Muscle layer of duodenum (tissue), 2 donors: ENCODE measurements around the gene KCNK10.
A peak's percentile ranks its signal among the peaks of the same experiment; 100 is the strongest.
"Not testable (repeated sequence)": the region's sequence is repeated elsewhere in the genome, so short reads cannot be mapped to it uniquely, and the experiment has no call there.

Experiments
- H3K27ac ChIP-seq: one replicate; pipeline ENCODE4 v1.7.0; 2013; ENCODE audit warnings: mild to moderate bottlenecking, low read length
- H3K27me3 ChIP-seq: one replicate; pipeline ENCODE4 v1.7.0; 2013; ENCODE audit warnings: low read depth, mild to moderate bottlenecking, control low read depth, low read length
- H3K36me3 ChIP-seq, 2 donors: one replicate each; pipeline ENCODE4 v1.7.0; 2013; ENCODE audit warnings: low read length in 2 of 2, control low read depth in 1 of 2, mild to moderate bottlenecking in 1 of 2; ENCODE audit not compliant: insufficient read depth in 2 of 2, control insufficient read depth in 1 of 2
- H3K4me1 ChIP-seq, 2 donors: one replicate each; pipeline ENCODE4 v1.7.0; 2013; ENCODE audit warnings: low read length in 2 of 2, mild to moderate bottlenecking in 2 of 2, control low read depth in 1 of 2, moderate library complexity in 1 of 2; ENCODE audit not compliant: insufficient read depth in 2 of 2, control insufficient read depth in 1 of 2
- H3K4me3 ChIP-seq, 2 donors: one replicate each; pipeline ENCODE4 v1.7.0; 2013; ENCODE audit warnings: low read length in 2 of 2, low read depth in 1 of 2, mild to moderate bottlenecking in 1 of 2
- H3K9me3 ChIP-seq, 2 donors: one replicate each; pipeline ENCODE4 v1.7.0; 2013; ENCODE audit warnings: low read length in 2 of 2, control low read depth in 1 of 2, mild to moderate bottlenecking in 1 of 2; ENCODE audit not compliant: control insufficient read depth in 1 of 2
- donor health status: healthy.

The KCNK10 gene

DNA sequence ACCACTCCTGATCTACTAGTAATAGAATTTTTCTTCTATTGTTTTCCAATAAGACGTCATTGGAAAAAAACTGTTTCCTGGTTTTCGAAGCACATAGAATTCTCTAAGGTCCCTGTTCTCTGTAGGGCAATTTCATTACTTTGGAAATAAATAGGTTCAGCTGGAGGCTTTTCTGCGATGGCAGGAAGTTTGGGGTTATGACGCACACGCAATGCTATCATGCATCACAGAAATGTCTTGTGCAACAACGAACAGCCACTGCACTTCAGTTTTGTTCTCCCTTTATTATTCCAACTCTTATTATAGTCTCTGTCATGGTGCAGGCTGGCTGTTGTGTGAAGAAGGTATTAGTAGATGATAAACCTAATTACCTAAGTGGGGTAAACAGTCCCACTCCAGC, 59.0 kb downstream of the KCNK10 start:
- Histone ChIP-seq H3K36me3 (no peaks in the 10 kb centered on the region), H3K4me3 (no peak overlapping the region), H3K27ac (no peak overlapping the region), H3K9me3 (no peaks in the 10 kb centered on the region), H3K4me1 (no peaks in the 10 kb centered on the region), H3K27me3 (no peaks in the 10 kb centered on the region)

DNA sequence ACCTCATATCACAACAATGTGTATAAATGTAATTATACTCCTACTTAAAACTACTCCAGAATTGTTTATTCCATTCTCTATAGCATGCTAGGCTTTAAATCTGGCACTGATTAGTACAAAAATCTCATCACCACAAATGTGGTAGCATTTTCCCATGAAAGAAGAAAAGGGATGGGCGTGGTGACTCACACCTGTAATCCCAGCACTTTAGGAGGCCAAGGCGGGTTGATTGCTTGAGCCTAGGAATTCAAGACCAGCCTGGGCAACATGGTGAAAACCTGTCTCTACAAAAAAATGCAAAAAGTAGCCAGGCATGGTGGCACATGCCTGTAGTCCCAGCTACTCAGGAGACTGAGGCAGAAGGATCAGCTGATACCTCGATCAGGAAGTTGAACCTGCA, 61.8 kb downstream of the KCNK10 start:
- not testable (repeated sequence) for H3K27ac ChIP-seq, H3K4me3 ChIP-seq, H3K4me1 ChIP-seq

DNA sequence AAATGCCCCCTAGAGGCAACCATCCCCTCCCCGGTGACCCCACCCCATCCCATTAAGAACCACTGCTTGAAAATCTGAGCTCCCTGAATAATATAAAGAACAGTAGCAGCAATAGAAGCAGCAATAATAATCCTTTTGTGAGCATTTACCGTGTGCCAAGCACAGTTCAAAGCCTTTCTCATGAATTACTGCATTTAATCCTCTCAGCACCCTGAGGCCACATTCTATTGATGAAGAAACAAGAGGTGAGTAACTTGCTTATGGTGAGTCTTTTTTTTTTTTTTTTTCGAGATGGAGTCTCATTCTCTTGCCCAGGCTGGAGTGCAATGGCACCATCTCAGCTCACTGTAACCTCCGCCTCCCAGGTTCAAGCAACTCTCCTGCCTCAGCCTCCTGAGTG, 65.0 kb downstream of the KCNK10 start:
- H3K4me3 ChIP-seq = no peak overlapping the region
- H3K36me3 ChIP-seq = no peaks in the 10 kb centered on the region
- no peaks in the 10 kb centered on the region for H3K4me1 ChIP-seq
- no peaks in the 10 kb centered on the region for H3K9me3 ChIP-seq
- no peaks in the 10 kb centered on the region for H3K27me3 ChIP-seq
- H3K27ac ChIP-seq = no peak overlapping the region

More for the DNA sequence above, 61.8 kb downstream of the KCNK10 start:
- H3K27me3 ChIP-seq, H3K9me3 ChIP-seq, H3K36me3 ChIP-seq: not testable (repeated sequence)

DNA sequence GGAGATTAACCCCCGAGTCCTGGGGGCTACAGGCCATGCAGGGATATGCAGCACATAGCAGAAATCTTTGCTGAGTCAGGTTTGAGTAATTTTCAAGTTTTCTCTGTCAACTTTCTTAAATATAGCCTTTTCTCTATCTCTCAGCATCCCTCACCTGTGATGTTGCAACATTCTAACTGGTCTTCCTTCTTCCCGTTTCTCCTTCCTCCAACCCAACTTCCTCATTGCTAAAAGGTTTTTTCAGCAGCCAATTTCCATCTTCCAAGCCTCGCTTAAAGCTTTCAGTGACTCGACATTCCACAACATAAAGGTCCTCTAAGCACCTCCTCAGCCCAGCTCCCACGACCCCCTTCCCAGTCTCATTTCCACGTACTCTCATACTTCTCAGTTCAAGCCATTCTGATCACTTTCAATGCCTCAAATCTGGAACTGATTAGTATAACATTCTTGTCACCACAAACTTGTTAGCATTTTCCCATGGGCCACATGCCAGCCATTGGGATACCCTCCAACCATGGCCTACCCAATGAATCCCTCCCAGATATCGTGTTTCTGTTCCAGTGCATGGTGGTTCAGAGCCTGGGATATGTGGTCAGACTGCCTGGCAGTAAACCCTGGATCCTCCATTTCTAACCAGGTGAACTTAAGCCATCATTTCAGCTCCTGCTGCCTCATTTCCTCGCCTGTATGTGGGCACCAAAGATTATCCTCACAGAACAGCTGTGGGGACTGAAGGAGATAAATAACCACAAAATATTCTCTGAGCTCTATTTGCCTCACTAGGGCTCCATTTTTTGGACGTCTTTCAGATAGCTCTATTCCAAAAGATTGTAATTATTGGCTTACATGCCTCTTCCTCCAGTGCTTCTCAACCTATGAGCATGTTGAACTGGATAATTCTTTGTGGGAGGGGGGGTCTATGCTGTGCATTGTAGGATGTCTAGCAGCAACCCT, 65.8 kb downstream of the KCNK10 start:
- H3K27ac ChIP-seq = no peak overlapping the region
- H3K4me1 ChIP-seq = no peaks in the 10 kb centered on the region
- no peaks in the 10 kb centered on the region for H3K36me3 ChIP-seq
- H3K4me3 ChIP-seq = no peak overlapping the region
- H3K9me3 ChIP-seq = no peaks in the 10 kb centered on the region
- H3K27me3 ChIP-seq = no peaks in the 10 kb centered on the region

DNA sequence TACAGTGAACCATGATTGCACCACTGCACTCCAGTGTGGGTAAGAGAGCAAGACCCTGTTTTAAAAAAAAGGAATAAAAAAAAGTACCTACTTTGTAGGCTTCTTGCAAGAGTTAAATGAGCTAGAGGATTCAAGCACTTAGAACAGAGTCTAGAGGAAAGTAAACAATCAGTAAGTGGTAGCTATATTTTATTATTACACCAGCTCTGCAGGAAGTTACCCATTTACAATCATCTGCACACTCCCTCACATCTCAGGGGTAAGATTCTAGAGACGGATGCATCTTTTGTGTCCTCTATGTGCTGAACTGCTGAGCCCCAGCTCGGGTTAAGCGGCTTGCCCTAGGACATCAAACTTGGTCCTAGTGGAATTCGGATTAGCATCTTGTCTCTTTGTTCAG, 67.3 kb downstream of the KCNK10 start:
- no peaks in the 10 kb centered on the region for H3K36me3 ChIP-seq
- no peak overlapping the region for H3K4me3 ChIP-seq
- H3K27ac ChIP-seq = no peak overlapping the region
- H3K9me3 ChIP-seq = no peaks in the 10 kb centered on the region
- H3K4me1 ChIP-seq = no peaks in the 10 kb centered on the region
- H3K27me3 ChIP-seq = no peaks in the 10 kb centered on the region

DNA sequence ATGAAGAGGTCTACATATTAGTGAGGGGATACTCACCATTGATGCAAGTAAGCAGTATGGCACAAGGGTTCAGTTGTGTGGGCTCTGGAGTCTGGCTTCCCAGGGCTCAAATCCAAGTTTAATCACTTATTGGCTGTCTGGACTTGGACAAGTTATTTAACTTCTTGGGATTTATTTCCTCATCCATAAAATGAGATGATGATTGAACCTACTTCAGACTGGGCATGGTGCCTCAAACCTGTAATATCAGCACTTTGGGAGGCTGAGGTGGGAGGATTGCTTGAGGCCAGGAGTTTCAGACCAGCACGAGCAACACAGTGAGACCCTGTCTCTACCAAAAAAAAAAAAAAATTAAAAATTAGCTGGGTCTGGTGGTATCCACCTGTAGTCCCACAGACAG, 67.9 kb downstream of the KCNK10 start:
- Histone ChIP-seq H3K4me3 (no peak overlapping the region), H3K4me1 (no peaks in the 10 kb centered on the region), H3K27me3 (no peaks in the 10 kb centered on the region), H3K9me3 (no peaks in the 10 kb centered on the region), H3K36me3 (no peaks in the 10 kb centered on the region), H3K27ac (no peak overlapping the region)

DNA sequence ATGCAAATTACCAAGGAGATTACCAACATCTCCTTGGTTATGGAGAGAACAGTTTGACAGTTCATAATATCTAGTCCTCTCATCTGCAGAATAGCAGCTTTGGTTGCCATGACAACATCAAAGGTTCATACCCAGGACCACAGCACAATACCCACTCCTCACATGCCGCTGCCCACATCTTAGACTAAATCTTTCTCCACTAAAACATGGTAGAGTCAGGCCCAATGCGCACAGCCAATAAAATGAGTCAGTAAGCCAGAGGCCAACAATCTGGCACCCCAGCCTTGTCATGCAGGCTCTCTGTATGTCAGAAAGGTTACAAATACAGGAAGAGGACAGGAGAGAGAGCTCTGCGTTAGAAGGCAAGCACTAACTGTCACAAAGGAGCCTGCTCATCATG, 70.6 kb downstream of the KCNK10 start:
- Histone ChIP-seq H3K4me1 (no peaks in the 10 kb centered on the region), H3K4me3 (no peak overlapping the region), H3K36me3 (no peaks in the 10 kb centered on the region), H3K27me3 (no peaks in the 10 kb centered on the region), H3K9me3 (no peaks in the 10 kb centered on the region), H3K27ac (no peak overlapping the region)

DNA sequence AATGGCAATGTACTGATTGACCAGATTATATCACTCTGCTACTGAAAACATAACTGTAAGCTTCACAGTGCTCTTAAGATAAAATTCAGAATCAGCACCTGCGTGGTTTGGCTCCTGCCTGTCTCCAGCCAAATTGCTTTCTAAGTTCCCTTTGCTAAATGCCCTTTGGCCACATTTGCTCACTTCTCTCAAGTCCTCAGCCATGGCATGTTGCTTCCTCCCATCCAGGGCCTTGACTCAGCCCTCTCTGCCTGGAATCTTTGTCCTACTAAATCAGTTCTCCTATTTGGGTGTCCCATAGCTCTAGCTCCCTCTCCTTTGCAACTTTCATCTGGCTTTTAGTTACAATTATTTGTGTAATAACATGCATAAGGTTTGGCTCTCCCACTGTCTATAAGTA, 71.4 kb downstream of the KCNK10 start:
- no peaks in the 10 kb centered on the region for H3K27me3 ChIP-seq
- H3K4me1 ChIP-seq = no peaks in the 10 kb centered on the region
- H3K9me3 ChIP-seq = no peaks in the 10 kb centered on the region
- H3K36me3 ChIP-seq = no peaks in the 10 kb centered on the region
- H3K4me3 ChIP-seq = no peak overlapping the region
- no peak overlapping the region for H3K27ac ChIP-seq

DNA sequence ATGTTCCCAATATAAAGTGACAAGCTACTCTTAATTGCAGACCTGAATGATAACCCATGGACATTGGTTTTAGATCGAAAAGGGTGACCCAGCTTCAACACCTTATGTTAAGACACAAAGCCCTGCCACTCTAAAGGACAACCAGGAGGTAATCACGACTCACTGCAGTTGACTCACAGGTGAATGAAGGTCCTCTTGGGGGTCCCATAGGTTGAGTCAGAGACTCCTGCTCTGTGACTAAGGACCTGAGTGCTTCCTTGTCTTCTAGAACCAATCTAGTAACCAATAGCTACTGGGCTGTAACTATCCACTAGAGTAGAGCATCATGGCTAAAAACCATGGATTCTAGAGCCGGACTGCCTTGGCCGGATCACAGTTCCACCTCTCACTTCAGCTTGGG, 73.8 kb downstream of the KCNK10 start:
- Histone ChIP-seq H3K4me1 (no peaks in the 10 kb centered on the region), H3K36me3 (no peaks in the 10 kb centered on the region), H3K27me3 (no peaks in the 10 kb centered on the region), H3K27ac (peak overlapping the region; percentile 46), H3K9me3 (no peaks in the 10 kb centered on the region), H3K4me3 (no peak overlapping the region)

DNA sequence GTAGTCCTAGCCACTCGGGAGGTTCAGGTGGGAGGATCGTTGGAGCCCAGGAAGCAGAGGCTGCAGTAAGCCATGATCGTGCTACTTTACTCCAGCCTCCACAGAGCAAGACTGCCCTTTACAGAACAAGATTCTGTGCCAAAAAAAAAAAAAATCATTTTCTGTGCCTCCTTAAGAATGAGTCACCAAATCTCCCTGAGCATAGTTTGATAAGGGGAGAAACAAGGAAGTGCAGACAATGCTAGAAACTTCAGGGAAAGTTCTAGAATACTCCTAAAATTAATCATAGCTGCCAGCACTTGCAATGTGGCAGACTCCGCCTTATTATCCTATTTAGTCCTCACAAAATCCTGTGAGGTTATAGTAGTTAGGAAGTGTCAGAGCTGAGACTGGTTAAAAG, 74.5 kb downstream of the KCNK10 start:
- H3K4me1 ChIP-seq = no peaks in the 10 kb centered on the region
- no peaks in the 10 kb centered on the region for H3K9me3 ChIP-seq
- H3K36me3 ChIP-seq = no peaks in the 10 kb centered on the region
- H3K27ac ChIP-seq = peak overlapping the region; percentile 46
- no peaks in the 10 kb centered on the region for H3K27me3 ChIP-seq
- no peak overlapping the region for H3K4me3 ChIP-seq

DNA sequence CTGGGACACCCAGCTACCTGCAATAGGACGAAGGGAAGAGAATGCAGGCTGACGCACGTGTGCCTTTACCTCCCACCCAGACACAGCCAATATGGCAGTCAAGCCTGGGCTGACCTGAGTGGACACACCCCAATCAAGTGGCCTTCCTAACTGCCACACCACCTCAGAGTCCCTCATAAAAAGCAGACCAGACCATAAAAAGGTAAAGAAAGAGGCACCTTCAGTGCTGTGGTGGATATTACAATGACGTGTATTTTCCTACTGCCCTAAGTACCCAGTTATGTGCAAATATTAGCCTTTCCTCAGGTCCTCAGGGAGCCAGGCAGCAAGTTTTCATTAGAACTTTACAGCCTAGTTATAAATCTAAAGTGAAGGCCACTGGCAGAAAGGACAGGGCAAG, 75.8 kb downstream of the KCNK10 start:
- Histone ChIP-seq H3K4me3 (no peak overlapping the region), H3K27me3 (no peaks in the 10 kb centered on the region), H3K4me1 (no peaks in the 10 kb centered on the region), H3K36me3 (no peaks in the 10 kb centered on the region), H3K9me3 (no peaks in the 10 kb centered on the region), H3K27ac (no peak overlapping the region)

DNA sequence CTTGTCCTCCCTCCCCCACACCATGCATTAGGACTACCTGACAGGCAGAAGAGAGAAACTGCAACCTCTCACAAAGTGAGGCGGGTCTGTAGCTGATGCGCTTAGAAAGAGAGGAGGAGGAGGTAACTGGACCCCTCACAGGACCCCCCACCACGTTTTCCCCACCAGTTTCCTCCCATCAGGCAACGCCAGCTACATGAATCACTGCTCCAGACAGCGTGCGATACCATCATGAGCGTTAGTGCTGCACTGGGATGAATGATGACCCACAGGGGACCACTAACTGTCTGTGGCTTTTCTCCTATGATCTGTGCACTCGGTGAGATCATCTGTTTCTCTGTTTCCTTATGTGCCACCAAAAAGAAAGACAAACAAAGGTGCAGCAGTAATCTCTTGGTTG, 77.7 kb downstream of the KCNK10 start:
- Histone ChIP-seq H3K4me1 (no peaks in the 10 kb centered on the region), H3K4me3 (no peak overlapping the region), H3K36me3 (no peaks in the 10 kb centered on the region), H3K27ac (no peak overlapping the region), H3K9me3 (no peaks in the 10 kb centered on the region), H3K27me3 (no peaks in the 10 kb centered on the region)
